Lung (tissue), 13 donors: ENCODE measurements around the gene SLC17A7. TPM values are rescaled to one million over a fixed set of nuclear protein-coding genes. Genes with fewer than 3 reads are reported as not detected.

ENCODE experiments used
- ATAC-seq: fragments of 200-7000 bp; cut with Tn5 transposase; one replicate; pipeline ENCODE4 v1.9.1; 2020; ENCODE audit warnings: moderate number of reproducible peaks; ENCODE audit not compliant: insufficient read depth, low FRiP score
- DNase-seq, 3 donors: peaks; one replicate each; pipeline ENCODE4 v3.0.0-alpha.2; 2013 to 2017
- H3K27ac ChIP-seq, 2 donors: one replicate each; pipeline ENCODE4 v1.5.1; 2013; ENCODE audit warnings: mild to moderate bottlenecking in 2 of 2, moderate library complexity in 2 of 2, control low read depth in 1 of 2, inconsistent platforms in 1 of 2, low read depth in 1 of 2, low read length in 1 of 2
- H3K27me3 ChIP-seq, 3 donors: one replicate each; pipeline ENCODE4 v1.5.1; 2013; ENCODE audit warnings: low read length in 2 of 3; ENCODE audit not compliant: control insufficient read depth in 3 of 3, insufficient read depth in 3 of 3
- H3K36me3 ChIP-seq, 4 donors: one replicate each; pipeline ENCODE4 v1.5.1; 2013; ENCODE audit warnings: low read length in 4 of 4, mild to moderate bottlenecking in 1 of 4, moderate library complexity in 1 of 4; ENCODE audit not compliant: control insufficient read depth in 4 of 4, insufficient read depth in 4 of 4
- H3K4me1 ChIP-seq, 5 donors: one replicate each; pipeline ENCODE4 v1.5.1; 2013; ENCODE audit warnings: low read length in 5 of 5, mild to moderate bottlenecking in 2 of 5, moderate library complexity in 1 of 5; ENCODE audit not compliant: control insufficient read depth in 5 of 5, insufficient read depth in 5 of 5
- H3K4me3 ChIP-seq: one replicate; pipeline ENCODE4 v1.5.1; 2013; ENCODE audit warnings: mild to moderate bottlenecking, control low read depth, moderate library complexity
- H3K9ac ChIP-seq, 2 donors: one replicate each; pipeline ENCODE4 v1.5.1; 2013; ENCODE audit warnings: low read length in 2 of 2, control low read depth in 1 of 2; ENCODE audit not compliant: insufficient read depth in 1 of 2
- H3K9me3 ChIP-seq, 4 donors: one replicate each; pipeline ENCODE4 v1.5.1; 2013; ENCODE audit warnings: low read length in 3 of 4, mild to moderate bottlenecking in 1 of 4, moderate library complexity in 1 of 4; ENCODE audit not compliant: control insufficient read depth in 4 of 4, insufficient read depth in 3 of 4
- WGBS, 2 donors: extraction: QIAGEN DNeasy Blood & Tissue Kit; methylation state at CpG; one replicate each; pipeline ENCODE4 v1.1.7; 2013; 5-methylcytosine and 5-hydroxymethylcytosine counted together
- polyA plus RNA-seq, 2 donors: library from polyadenylated mRNA; stranded (reverse); fragments of 200-250 nt; gene quantifications; one replicate each; pipeline ENCODE4 v1.2.1, GENCODE V29; 2013
- small RNA-seq: library from RNA; depleted of rRNA; stranded (forward); fragments of <200 nt; gene quantifications from one replicate; pipeline ENCODE3, GENCODE V24; 2014; ENCODE audit warnings: low replicate concordance
- total RNA-seq, 2 donors: library from RNA; depleted of rRNA in 1 of 2; stranded (reverse); fragments of >200 nt in 1 of 2; gene quantifications; one replicate each; pipeline ENCODE4 v1.2.1, GENCODE V29; 2014 to 2021
- TF ChIP-seq, protein P1 (sequence below): IDR thresholded peaks from 2 replicates; pipeline ENCODE4 v1.5.1; 2012; ENCODE audit warnings: mild to moderate bottlenecking; ENCODE audit errors: control extremely low read depth, extremely low read depth
- donor health status: control.
- donor health status: control.
- donor health status: Bipolar disorder and iron deficiency.
- donor health status: healthy.
- donor health status: DM: yes; HTN: yes; CAD: no.

Gene SLC17A7
- total and polyA plus RNA-seq, 4 donors: 0.10 to 0.51 (median 0.30) TPM

DNA sequence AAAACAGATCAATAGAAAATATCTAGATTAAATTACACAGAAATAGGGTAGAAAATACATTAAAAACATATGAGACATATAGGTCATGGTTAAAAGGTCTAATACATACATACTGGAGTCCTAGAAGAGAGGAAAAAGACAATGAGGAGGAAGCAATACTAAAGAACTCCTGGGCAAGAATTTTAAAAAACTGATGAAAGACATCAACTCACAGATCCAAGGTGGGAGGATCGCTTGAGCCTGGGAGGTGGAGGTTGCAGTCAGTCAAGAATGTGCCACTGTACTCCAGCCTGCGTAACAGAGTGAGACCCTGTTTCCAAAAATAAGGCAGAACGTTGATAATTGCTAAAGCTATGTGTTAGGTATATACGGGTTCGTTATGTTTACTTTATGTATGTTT, 58.7 kb downstream of the SLC17A7 start:
- no peak overlapping the region for H3K27ac ChIP-seq
- H3K9me3 ChIP-seq: peaks cover 0 to 1% (median 0%) of the 10 kb centered on the region in 4 donors
- no peak overlapping the region for H3K4me3 ChIP-seq
- WGBS, 2 donors: 92% methylated on average over 5 of the region's 5 CpGs
- no peak overlapping the region for H3K9ac ChIP-seq
- no peaks in the 10 kb centered on the region for H3K36me3 ChIP-seq
- TF ChIP-seq, protein P1, sequence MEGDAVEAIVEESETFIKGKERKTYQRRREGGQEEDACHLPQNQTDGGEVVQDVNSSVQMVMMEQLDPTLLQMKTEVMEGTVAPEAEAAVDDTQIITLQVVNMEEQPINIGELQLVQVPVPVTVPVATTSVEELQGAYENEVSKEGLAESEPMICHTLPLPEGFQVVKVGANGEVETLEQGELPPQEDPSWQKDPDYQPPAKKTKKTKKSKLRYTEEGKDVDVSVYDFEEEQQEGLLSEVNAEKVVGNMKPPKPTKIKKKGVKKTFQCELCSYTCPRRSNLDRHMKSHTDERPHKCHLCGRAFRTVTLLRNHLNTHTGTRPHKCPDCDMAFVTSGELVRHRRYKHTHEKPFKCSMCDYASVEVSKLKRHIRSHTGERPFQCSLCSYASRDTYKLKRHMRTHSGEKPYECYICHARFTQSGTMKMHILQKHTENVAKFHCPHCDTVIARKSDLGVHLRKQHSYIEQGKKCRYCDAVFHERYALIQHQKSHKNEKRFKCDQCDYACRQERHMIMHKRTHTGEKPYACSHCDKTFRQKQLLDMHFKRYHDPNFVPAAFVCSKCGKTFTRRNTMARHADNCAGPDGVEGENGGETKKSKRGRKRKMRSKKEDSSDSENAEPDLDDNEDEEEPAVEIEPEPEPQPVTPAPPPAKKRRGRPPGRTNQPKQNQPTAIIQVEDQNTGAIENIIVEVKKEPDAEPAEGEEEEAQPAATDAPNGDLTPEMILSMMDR: no peak
- ATAC-seq (no peak), DNase-seq (no peak)
- no peaks in the 10 kb centered on the region for H3K27me3 ChIP-seq
- no peaks in the 10 kb centered on the region for H3K4me1 ChIP-seq

DNA sequence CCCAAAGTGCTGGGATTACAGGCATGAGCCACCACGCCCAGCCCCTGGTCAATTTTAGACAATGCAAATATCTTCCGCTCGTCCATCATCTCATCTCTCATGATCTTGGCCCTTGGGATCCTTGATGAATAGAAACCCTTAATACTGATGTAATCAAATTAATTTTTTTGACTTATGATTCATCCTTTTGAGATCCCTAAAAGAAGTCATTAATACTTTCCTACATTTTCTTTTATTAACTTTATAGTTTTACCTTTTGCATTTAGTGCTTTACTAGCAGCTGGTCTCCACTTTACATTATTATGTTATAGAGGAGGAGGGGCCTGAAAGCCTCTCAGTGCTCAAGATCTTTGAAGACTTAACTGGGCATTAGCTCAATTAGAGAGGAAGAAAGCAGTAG, 60.9 kb downstream of the SLC17A7 start:
- no peaks in the 10 kb centered on the region for H3K27me3 ChIP-seq
- DNase-seq (no peak), ATAC-seq (no peak)
- peaks cover 0 to 1% (median 0%) of the 10 kb centered on the region in 4 donors for H3K9me3 ChIP-seq
- H3K4me3 ChIP-seq: no peak overlapping the region
- no peaks in the 10 kb centered on the region for H3K4me1 ChIP-seq
- no peak overlapping the region for H3K9ac ChIP-seq
- TF ChIP-seq, protein P1: no peak
- no peak overlapping the region for H3K27ac ChIP-seq
- 94 to 98% methylated on average over 3 of the region's 3 CpGs for WGBS, 2 donors
- no peaks in the 10 kb centered on the region for H3K36me3 ChIP-seq

Small RNAs within 50 kb of the gene (small RNA-seq; reads per million reads assigned to genes)
- not detected for gene SNORD32A
- not detected for gene SNORD33
- not detected for gene SNORD34
- not detected for gene SNORD35A

Other genes starting within 250 kb of the SLC17A7 start
- 1 to 10 TPM; 1.8 to 2.5 TPM for gene SLC6A16, start 116.3 kb downstream of the SLC17A7 start, total RNA-seq
- 1 to 10 TPM in 1 of 2 donors, under 1 TPM in 1; 0.93 to 2.4 TPM for gene SLC6A16, start 116.3 kb downstream of the SLC17A7 start, polyA plus RNA-seq
- gene CD37, start 106.1 kb downstream of the SLC17A7 start, total RNA-seq: 10 to 100 TPM; 33.9 to 65.1 TPM
- gene CD37, start 106.1 kb downstream of the SLC17A7 start, polyA plus RNA-seq: 100 to 1,000 TPM in 1 of 2 donors, 10 to 100 TPM in 1; 37.2 to 154 TPM
- 10 to 100 TPM; 31.4 to 40.0 TPM for gene TEAD2, start 79.1 kb downstream of the SLC17A7 start, total RNA-seq
- gene TEAD2, start 79.1 kb downstream of the SLC17A7 start, polyA plus RNA-seq: 10 to 100 TPM; 21.9 to 31.5 TPM
- under 1 TPM; 0.85 to 0.95 TPM for gene DKKL1, start 77.7 kb downstream of the SLC17A7 start, total RNA-seq
- under 1 TPM; 0.58 to 0.91 TPM for gene DKKL1, start 77.7 kb downstream of the SLC17A7 start, polyA plus RNA-seq
- 1 to 10 TPM in 1 of 2 donors, not detected in 1; 2.9 TPM for gene KASH5, start 53.3 kb downstream of the SLC17A7 start, total RNA-seq
- gene KASH5, start 53.3 kb downstream of the SLC17A7 start, polyA plus RNA-seq: 1 to 10 TPM in 1 of 2 donors, under 1 TPM in 1; 0.52 to 1.5 TPM
- not detected for gene PTH2, start 18.1 kb downstream of the SLC17A7 start, total RNA-seq
- gene PTH2, start 18.1 kb downstream of the SLC17A7 start, polyA plus RNA-seq: not detected
- not detected for gene GFY, start 16.1 kb downstream of the SLC17A7 start, total RNA-seq
- gene GFY, start 16.1 kb downstream of the SLC17A7 start, polyA plus RNA-seq: not detected
- 10 to 100 TPM; 65.7 to 65.9 TPM for gene PIH1D1, start 10.3 kb upstream of the SLC17A7 start, total RNA-seq
- gene PIH1D1, start 10.3 kb upstream of the SLC17A7 start, polyA plus RNA-seq: 10 to 100 TPM; 63.7 to 66.6 TPM
- gene ALDH16A1, start 11.7 kb upstream of the SLC17A7 start, total RNA-seq: 10 to 100 TPM; 21.1 to 53.3 TPM
- 10 to 100 TPM; 36.1 to 38.7 TPM for gene ALDH16A1, start 11.7 kb upstream of the SLC17A7 start, polyA plus RNA-seq
- gene FLT3LG, start 32.7 kb upstream of the SLC17A7 start, total RNA-seq: 1 to 10 TPM; 2.9 to 8.9 TPM
- 10 to 100 TPM in 1 of 2 donors, 1 to 10 TPM in 1; 9.5 to 15.0 TPM for gene FLT3LG, start 32.7 kb upstream of the SLC17A7 start, polyA plus RNA-seq
- 1,000 to 10,000 TPM; 1,499 to 2,532 TPM for gene RPL13A, start 46.1 kb upstream of the SLC17A7 start, total RNA-seq
- 1,000 to 10,000 TPM; 2,431 to 2,816 TPM for gene RPL13A, start 46.1 kb upstream of the SLC17A7 start, polyA plus RNA-seq
- 1,000 to 10,000 TPM; 1,558 to 1,973 TPM for gene RPS11, start 54.9 kb upstream of the SLC17A7 start, total RNA-seq
- gene RPS11, start 54.9 kb upstream of the SLC17A7 start, polyA plus RNA-seq: 1,000 to 10,000 TPM; 4,071 to 4,654 TPM
- gene FCGRT, start 71.1 kb upstream of the SLC17A7 start, total RNA-seq: 100 to 1,000 TPM; 184 to 271 TPM
- gene FCGRT, start 71.1 kb upstream of the SLC17A7 start, polyA plus RNA-seq: 100 to 1,000 TPM; 233 to 247 TPM
- gene RCN3, start 86.5 kb upstream of the SLC17A7 start, total RNA-seq: 10 to 100 TPM; 14.1 to 39.2 TPM
- gene RCN3, start 86.5 kb upstream of the SLC17A7 start, polyA plus RNA-seq: 10 to 100 TPM; 29.3 to 32.6 TPM
- gene NOSIP, start 139.0 kb upstream of the SLC17A7 start, total RNA-seq: 10 to 100 TPM; 40.9 to 48.1 TPM
- 10 to 100 TPM; 77.1 to 84.2 TPM for gene NOSIP, start 139.0 kb upstream of the SLC17A7 start, polyA plus RNA-seq
- gene PRRG2, start 139.8 kb upstream of the SLC17A7 start, total RNA-seq: 10 to 100 TPM in 1 of 2 donors, 1 to 10 TPM in 1; 5.1 to 11.7 TPM
- 10 to 100 TPM in 1 of 2 donors, 1 to 10 TPM in 1; 9.0 to 10.5 TPM for gene PRRG2, start 139.8 kb upstream of the SLC17A7 start, polyA plus RNA-seq
- 10 to 100 TPM; 18.0 to 32.4 TPM for gene PRR12, start 149.7 kb upstream of the SLC17A7 start, total RNA-seq
- 10 to 100 TPM in 1 of 2 donors, 1 to 10 TPM in 1; 7.6 to 15.5 TPM for gene PRR12, start 149.7 kb upstream of the SLC17A7 start, polyA plus RNA-seq
- 10 to 100 TPM; 26.3 to 71.6 TPM for gene RRAS, start 198.6 kb upstream of the SLC17A7 start, total RNA-seq
- gene RRAS, start 198.6 kb upstream of the SLC17A7 start, polyA plus RNA-seq: 100 to 1,000 TPM; 140 to 180 TPM
- 10 to 100 TPM; 22.5 to 80.2 TPM for gene SCAF1, start 200.7 kb upstream of the SLC17A7 start, total RNA-seq
- gene SCAF1, start 200.7 kb upstream of the SLC17A7 start, polyA plus RNA-seq: 10 to 100 TPM; 24.3 to 26.7 TPM
- 10 to 100 TPM; 52.8 to 97.3 TPM for gene IRF3, start 224.3 kb upstream of the SLC17A7 start, total RNA-seq
- 10 to 100 TPM; 70.7 to 92.2 TPM for gene IRF3, start 224.3 kb upstream of the SLC17A7 start, polyA plus RNA-seq
- 10 to 100 TPM in 1 of 2 donors, 1 to 10 TPM in 1; 3.5 to 26.1 TPM for gene BCL2L12, start 224.4 kb upstream of the SLC17A7 start, total RNA-seq
- gene BCL2L12, start 224.4 kb upstream of the SLC17A7 start, polyA plus RNA-seq: 10 to 100 TPM; 18.3 to 23.5 TPM
- 100 to 1,000 TPM; 124 to 130 TPM for gene PRMT1, start 235.7 kb upstream of the SLC17A7 start, total RNA-seq
- 100 to 1,000 TPM; 122 to 254 TPM for gene PRMT1, start 235.7 kb upstream of the SLC17A7 start, polyA plus RNA-seq
- gene ADM5, start 248.1 kb upstream of the SLC17A7 start, total RNA-seq: 1 to 10 TPM in 1 of 2 donors, under 1 TPM in 1; 0.60 to 4.2 TPM
- 1 to 10 TPM; 2.5 to 3.5 TPM for gene ADM5, start 248.1 kb upstream of the SLC17A7 start, polyA plus RNA-seq
- 1 to 10 TPM; 3.6 to 5.9 TPM for gene CPT1C, start 249.6 kb upstream of the SLC17A7 start, total RNA-seq
- gene CPT1C, start 249.6 kb upstream of the SLC17A7 start, polyA plus RNA-seq: 1 to 10 TPM; 2.7 to 3.4 TPM